Measurements from ENCODE around the gene NBAS. TPM values are rescaled to one million over a fixed set of nuclear protein-coding genes. Genes with fewer than 3 reads are reported as not detected.
"Not testable (repeated sequence)": the region's sequence is repeated elsewhere in the genome, so short reads cannot be mapped to it uniquely, and the experiment has no call there.

NBAS gene
- total and polyA plus RNA-seq, 5 experiments from 2014 or later, result 19.0 to 35.0 (median 20.6) TPM

DNA sequence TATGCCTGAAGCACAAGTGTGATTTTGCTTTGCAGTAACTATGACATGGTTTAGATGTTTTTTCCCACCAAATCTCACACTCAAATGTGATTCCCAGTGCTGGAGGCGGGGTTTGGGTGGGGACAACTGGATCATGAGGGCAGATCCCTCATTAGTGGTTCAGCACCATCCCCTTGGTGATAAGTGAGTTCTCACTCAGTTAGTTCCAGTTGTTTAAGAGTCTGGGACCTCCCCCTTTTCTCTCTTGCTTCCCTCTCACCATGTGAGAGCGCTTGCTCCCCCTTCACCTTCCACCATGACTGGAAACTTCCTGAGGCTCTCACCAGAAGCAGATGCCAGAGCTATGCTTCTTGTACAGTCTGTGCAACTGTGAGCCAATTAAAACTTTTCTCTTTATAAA is 102.9 kb downstream of the NBAS start:
- Mint-ChIP-seq H3K4me3 (no peak overlapping the region), H3K9me3 (no peaks in the 10 kb centered on the region), H3K36me3 (peaks cover 0 to 80% (median 42%) of the 10 kb centered on the region in 3 donors), H3K4me1 (peaks cover 0 to 2% (median 0%) of the 10 kb centered on the region in 4 donors), H3K27ac (peak overlapping the region in 1 of 10 donors; percentile 2), H3K27me3 (no peaks in the 10 kb centered on the region)
- ATAC-seq, result no peak
- DNase-seq, result no peak
- POLR2A ChIA-PET, result no interaction called here

DNA sequence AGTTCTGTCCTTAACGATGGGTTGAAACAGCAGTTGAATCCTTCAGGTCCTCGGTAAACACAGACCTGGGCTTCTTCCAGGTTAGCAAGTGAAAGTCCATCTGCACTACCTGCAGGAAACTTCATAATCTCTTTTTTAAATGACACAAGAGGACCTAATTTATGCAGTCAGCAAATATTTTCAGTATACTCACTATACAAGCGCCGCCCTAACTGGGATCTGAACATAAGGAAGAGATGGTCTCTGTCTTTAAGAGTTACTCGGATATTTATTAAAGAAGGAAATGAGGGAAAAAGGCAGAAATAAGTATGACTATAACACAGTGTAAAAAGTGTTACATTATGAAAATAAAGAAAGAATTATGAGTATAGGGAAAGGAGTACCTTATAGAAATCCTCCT is 103.3 kb downstream of the NBAS start:
- POLR2A ChIA-PET, result no interaction called here
- Mint-ChIP-seq H3K36me3 (peaks cover under 1 to 80% (median 42%) of the 10 kb centered on the region in 3 donors), H3K27me3 (no peaks in the 10 kb centered on the region), H3K27ac (peak overlapping the region in 1 of 10 donors; percentile 27), H3K4me1 (no peaks in the 10 kb centered on the region), H3K4me3 (no peak overlapping the region), H3K9me3 (no peaks in the 10 kb centered on the region)
- ATAC-seq (no peak), DNase-seq (no peak)

DNA sequence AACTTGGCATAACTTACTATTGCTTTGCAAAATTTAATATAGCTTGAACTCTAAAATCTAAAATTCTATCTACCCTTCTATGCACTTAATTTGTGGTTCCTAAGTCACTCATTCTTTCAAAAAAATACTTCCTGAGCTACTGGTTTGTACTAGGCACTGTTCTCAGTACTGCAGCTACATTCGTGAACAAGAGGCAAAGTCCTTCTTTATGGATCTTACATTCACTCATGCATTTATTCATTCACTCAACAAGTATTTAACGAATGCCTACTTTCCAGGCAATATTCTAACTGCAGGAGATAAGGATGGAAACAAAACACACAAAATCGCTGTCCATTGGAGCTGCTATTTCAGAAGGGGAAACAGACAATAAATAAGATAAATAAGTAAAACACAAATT is 104.8 kb downstream of the NBAS start:
- H3K36me3 Mint-ChIP-seq, result peaks cover 5 to 81% (median 51%) of the 10 kb centered on the region in 3 donors
- POLR2A ChIA-PET, result no interaction called here
- no peak for ATAC-seq

DNA sequence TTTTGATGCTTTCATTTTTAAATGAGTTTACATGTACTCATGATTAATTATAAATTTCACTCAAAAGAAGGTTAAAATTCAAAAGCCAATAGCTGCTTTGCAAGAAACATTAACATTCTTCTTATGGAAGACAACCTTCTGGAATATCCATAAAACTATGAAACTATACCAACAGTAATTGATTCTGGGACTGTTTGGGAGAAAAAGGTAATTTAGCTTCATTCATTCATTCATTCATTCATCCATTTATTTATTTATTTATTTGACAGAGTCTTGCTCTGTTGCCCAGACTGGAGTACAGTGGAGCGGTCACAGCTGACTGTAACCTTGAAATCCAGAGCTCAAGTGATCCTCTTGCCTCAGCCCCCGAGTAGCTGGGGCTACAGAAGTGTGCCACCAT is 110.3 kb downstream of the NBAS start:
- H3K4me1 Mint-ChIP-seq, result peaks cover 0 to 2% (median 0%) of the 10 kb centered on the region in 4 donors
- POLR2A ChIA-PET, result no interaction called here

More for the DNA sequence above, 104.8 kb downstream of the NBAS start:
- H3K4me1 Mint-ChIP-seq, result no peaks in the 10 kb centered on the region
- H3K9me3 Mint-ChIP-seq, result no peaks in the 10 kb centered on the region
- H3K27ac Mint-ChIP-seq, result no peak overlapping the region
- no peak overlapping the region for H3K4me3 Mint-ChIP-seq
- no peaks in the 10 kb centered on the region for H3K27me3 Mint-ChIP-seq
- no peak for DNase-seq

DNA sequence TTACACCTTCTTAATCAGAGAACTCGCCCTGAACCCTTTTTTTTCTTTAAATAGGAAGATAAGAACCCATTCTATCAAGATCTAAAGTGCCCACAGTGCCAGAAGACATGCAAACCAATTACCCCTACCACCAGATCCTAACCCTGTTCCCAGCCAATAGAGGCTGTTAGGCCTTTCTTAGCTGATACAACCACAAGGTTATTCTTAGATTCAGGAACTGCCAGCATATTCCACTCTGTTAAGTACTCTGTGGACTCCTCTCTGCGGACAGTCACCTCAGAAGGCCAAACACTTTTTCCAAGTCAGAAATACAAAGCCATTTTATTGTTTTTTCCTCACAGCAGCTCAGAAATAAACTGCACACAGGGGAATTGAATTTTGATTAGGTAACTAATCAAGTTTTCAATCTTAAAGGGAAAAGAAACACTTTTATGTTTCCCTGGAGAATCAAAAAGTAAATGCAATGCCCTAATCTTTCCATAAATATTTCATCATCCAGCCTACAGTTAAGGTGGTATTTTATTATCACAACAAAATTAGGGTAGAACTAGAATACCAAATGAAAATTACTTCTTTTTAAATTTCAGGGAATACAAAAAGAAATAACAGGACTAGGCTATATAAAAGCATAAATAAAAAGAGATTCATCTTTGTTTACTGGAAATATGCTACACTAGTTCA is 111.4 kb downstream of the NBAS start:
- H3K9me3 Mint-ChIP-seq, result peaks cover 0 to 17% (median 6%) of the 10 kb centered on the region in 9 donors
- no peak overlapping the region for H3K4me3 Mint-ChIP-seq
- POLR2A ChIA-PET, result no interaction called here
- H3K27me3 Mint-ChIP-seq, result no peaks in the 10 kb centered on the region
- DNase-seq (no peak), ATAC-seq (no peak)
- H3K36me3 Mint-ChIP-seq, result peaks cover 24 to 62% (median 49%) of the 10 kb centered on the region in 3 donors
- H3K27ac Mint-ChIP-seq, result peak overlapping the region in 3 of 10 donors; percentile 0 to 28 (median 7)
- peaks cover 0 to 2% (median 0%) of the 10 kb centered on the region in 4 donors for H3K4me1 Mint-ChIP-seq

More for the DNA sequence above, 110.3 kb downstream of the NBAS start:
- Mint-ChIP-seq H3K36me3 (peaks cover 20 to 70% (median 50%) of the 10 kb centered on the region in 3 donors), H3K27ac (no peak overlapping the region), H3K4me3 (no peak overlapping the region), H3K27me3 (no peaks in the 10 kb centered on the region), H3K9me3 (peaks cover 0 to 15% (median 4%) of the 10 kb centered on the region in 9 donors)
- ATAC-seq (no peak), DNase-seq (no peak)

DNA sequence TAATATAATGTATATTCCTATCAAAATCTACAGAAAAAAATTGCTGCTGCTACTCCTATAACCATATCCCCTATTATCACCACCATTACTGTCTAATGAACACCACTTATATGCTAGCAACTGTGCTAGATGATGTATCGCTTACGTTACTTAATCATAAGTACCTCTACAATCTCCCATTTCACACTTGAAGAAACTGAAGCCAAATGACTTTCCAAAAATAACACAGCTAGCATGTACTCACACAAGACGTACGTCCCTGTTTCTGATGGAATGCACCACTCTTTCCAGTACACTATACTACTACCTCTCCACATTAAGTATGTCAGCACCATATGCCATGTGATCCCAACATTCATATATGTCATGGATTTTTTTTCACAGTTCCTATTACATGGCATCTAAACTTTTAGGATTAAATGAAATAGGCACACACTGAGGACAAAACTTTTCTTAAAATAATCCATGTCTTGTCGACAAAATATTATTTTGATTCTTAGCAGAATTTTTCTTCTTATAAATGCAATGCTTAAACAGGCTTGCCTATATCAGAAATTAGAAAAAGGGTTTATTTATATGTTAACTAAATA is 112.8 kb downstream of the NBAS start:
- DNase-seq (no peak), ATAC-seq (no peak)
- Mint-ChIP-seq H3K4me1 (peaks cover 0 to 2% (median under 1%) of the 10 kb centered on the region in 4 donors), H3K27ac (no peak overlapping the region), H3K27me3 (no peaks in the 10 kb centered on the region), H3K9me3 (peaks cover 0 to 17% (median 6%) of the 10 kb centered on the region in 9 donors), H3K4me3 (no peak overlapping the region), H3K36me3 (peaks cover 24 to 54% (median 50%) of the 10 kb centered on the region in 3 donors)
- POLR2A ChIA-PET, result no interaction called here

DNA sequence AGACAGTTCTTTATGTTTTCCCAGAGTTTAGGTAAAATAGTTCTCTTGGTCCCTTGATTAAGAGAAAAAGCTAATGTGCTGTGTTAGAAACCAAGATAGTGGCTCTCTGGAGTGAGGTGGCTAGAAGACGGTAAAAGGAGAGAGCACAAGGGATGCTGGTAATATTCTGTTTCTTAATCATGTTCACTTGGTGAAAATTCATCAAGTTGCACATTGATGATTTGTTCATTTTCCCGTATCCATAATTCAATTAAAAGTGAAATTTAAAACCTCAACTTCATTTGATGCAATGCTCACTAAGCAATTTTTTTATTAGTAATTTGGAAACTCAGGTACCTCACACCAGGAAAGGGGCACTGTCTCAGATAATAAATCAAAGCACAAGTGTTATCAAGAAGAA is 113.8 kb downstream of the NBAS start:
- Mint-ChIP-seq H3K27ac (peak overlapping the region in 2 of 10 donors; percentile 17 to 40), H3K4me3 (no peak overlapping the region), H3K4me1 (peaks cover 0 to 2% (median under 1%) of the 10 kb centered on the region in 4 donors), H3K27me3 (no peaks in the 10 kb centered on the region), H3K36me3 (peaks cover 19 to 47% (median 40%) of the 10 kb centered on the region in 3 donors), H3K9me3 (peaks cover 0 to 17% (median 6%) of the 10 kb centered on the region in 9 donors)
- ATAC-seq, result no peak
- DNase-seq, result no peak
- POLR2A ChIA-PET, result no interaction called here

DNA sequence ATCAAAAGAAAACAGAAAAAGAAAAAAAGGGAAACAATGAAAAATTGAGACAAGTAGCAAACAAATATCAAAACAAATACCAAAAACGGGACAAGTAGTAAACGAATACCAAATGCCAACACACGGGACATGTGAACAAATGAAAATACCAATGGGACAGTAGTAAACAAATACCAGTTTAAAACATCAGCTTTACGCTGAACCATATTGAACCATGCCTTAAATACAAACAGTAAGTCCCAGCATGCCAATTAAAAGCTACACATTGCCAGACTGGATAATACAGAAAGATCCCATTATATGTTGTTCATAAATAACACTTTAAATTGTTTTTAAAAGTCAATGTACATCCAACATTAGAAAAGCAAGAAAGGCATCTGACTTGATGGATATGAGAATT is 114.2 kb downstream of the NBAS start:
- H3K36me3 Mint-ChIP-seq, result peaks cover 19 to 48% (median 39%) of the 10 kb centered on the region in 3 donors
- no peak overlapping the region for H3K27ac Mint-ChIP-seq
- ATAC-seq (no peak), DNase-seq (no peak)
- H3K27me3 Mint-ChIP-seq, result no peaks in the 10 kb centered on the region
- H3K4me1 Mint-ChIP-seq, result peaks cover 0 to 2% (median under 1%) of the 10 kb centered on the region in 4 donors
- POLR2A ChIA-PET, result no interaction called here
- H3K4me3 Mint-ChIP-seq, result no peak overlapping the region
- peaks cover 0 to 17% (median 6%) of the 10 kb centered on the region in 9 donors for H3K9me3 Mint-ChIP-seq

DNA sequence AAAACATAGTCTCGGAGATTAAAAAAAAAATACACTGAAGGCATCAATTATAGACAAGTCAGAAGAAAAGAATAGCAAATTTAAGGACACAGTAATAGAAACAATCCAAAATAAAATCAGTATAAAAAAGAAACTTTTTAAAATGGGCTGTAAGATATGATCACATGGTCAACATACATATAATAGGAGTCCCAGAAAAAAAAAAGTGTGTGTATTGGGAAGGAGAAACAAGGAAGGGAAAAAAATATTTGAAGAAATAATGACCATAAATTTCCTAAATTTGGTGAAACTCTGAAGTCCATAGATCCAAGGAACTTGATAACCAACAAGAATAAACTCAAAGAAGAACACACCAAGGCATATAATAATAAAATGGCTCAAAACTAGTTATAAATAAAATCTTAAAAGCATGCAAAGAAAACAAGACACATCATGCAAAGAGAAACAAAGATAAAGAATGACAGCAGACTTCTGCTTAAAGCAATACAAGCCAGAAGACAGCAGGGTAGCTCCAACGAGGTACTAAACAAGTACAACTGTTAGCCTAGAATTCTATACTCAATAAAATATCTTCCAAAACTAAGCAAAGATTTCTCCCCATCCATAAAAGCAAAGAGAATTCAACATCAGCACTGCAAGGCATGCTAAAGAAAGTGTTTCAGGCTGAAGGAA is 115.1 kb downstream of the NBAS start:
- Mint-ChIP-seq H3K4me3 (no peak overlapping the region), H3K9me3 (peaks cover 0 to 17% (median 6%) of the 10 kb centered on the region in 9 donors), H3K4me1 (peaks cover 0 to 2% (median under 1%) of the 10 kb centered on the region in 4 donors), H3K27me3 (no peaks in the 10 kb centered on the region), H3K36me3 (peaks cover 19 to 41% (median 35%) of the 10 kb centered on the region in 3 donors), H3K27ac (no peak overlapping the region)
- DNase-seq (no peak), ATAC-seq (no peak)
- POLR2A ChIA-PET, result no interaction called here

DNA sequence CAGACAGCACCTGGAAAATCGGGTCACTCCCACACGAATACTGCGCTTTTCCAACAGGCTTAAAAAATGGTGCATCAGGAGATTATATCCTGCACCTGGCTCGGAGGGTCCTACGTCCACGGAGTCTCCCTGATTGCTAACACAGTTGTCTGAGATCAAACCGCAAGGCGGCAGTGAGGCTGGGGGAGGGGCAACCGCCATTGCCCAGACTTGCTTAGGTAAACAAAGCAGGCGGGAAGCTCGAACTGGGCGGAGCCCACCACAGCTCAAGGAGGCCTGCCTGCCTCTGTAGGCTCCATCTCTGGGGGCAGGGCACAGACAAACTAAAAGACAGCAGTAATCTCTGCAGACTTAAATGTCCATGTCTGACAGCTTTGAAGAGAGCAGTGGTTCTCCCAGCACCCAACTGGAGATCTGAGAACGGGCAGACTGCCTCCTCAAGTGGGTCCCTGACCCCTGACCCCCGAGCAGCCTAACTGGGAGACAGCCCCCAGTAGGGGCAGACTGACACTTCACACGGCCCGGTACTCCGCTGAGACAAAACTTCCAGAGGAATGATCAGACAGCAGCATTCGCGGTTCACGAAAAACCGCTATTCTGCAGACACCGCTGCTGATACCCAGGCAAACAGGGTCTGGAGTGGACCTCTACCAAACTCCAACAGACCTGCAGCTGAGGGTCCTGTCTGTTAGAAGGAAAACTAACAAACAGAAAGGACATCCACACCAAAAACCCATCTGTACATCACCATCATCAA is 121.2 kb downstream of the NBAS start:
- not testable (repeated sequence) for H3K9me3 Mint-ChIP-seq, ATAC-seq, H3K27ac Mint-ChIP-seq, H3K27me3 Mint-ChIP-seq, H3K4me3 Mint-ChIP-seq, DNase-seq
- peaks cover 3 to 15% (median 4%) of the 10 kb centered on the region in 4 donors for H3K4me1 Mint-ChIP-seq
- POLR2A ChIA-PET, result interaction anchor here (0.7 kb wide), 1 partner anchor 121 kb away, joined by 5 read pairs; no protein-coding TSS in a partner anchor
- H3K36me3 Mint-ChIP-seq, result peaks cover 0 to 40% (median 18%) of the 10 kb centered on the region in 3 donors

DNA sequence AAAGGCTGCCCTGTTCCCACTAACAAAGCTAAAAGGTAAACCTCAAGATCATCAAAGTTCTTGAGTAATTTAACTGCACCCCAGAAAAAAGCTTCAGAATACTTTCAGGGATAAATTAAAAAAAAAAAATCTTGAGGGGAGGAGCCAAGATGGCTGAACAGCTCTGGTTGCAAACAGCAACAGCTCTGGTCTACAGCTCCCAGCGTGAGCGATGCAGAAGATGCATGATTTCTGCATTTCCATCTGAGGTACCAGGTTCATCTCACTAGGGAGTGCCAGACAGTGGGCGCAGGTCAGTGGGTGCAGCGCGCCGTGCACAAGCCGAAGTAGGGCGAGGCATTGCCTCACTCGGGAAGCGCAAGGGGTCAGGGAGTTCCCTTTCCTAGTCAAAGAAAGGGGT is 121.8 kb downstream of the NBAS start:
- DNase-seq, ATAC-seq, H3K4me3 Mint-ChIP-seq, H3K27me3 Mint-ChIP-seq, H3K27ac Mint-ChIP-seq, H3K9me3 Mint-ChIP-seq: not testable (repeated sequence)
- H3K4me1 Mint-ChIP-seq, result peaks cover 3 to 15% (median 4%) of the 10 kb centered on the region in 4 donors
- H3K36me3 Mint-ChIP-seq, result peaks cover 0 to 40% (median 20%) of the 10 kb centered on the region in 3 donors
- POLR2A ChIA-PET, result interaction anchor here (0.7 kb wide), 1 partner anchor 121 kb away, joined by 5 read pairs; no protein-coding TSS in a partner anchor

DNA sequence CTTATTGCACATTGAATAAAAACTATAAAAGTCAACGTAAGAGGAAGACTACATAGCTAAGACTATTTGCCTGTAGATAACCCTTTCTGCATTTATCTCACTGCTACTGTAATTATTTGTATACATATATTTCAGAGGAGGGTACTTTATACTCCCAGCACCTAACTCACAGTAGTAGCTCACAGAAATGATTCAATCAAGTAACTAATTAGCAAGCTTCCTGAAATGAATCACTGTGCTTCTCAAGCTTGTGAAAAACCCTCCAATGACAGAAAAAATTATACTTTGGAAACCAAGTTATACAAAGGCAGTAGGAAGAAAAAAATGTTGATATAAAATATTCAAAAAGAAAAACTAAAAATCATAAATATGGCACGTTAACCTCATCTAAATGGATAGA is 124.9 kb downstream of the NBAS start:
- ATAC-seq (no peak), DNase-seq (no peak)
- peaks cover 3 to 15% (median 4%) of the 10 kb centered on the region in 4 donors for H3K4me1 Mint-ChIP-seq
- H3K4me3 Mint-ChIP-seq, result no peak overlapping the region
- no peaks in the 10 kb centered on the region for H3K27me3 Mint-ChIP-seq
- no peaks in the 10 kb centered on the region for H3K9me3 Mint-ChIP-seq
- no peak overlapping the region for H3K27ac Mint-ChIP-seq
- H3K36me3 Mint-ChIP-seq, result peaks cover 0 to 46% (median 23%) of the 10 kb centered on the region in 3 donors
- POLR2A ChIA-PET, result no interaction called here
